DOHH2 (cell line): ENCODE measurements around the gene IGDCC3.

ENCODE experiments used
- EZH2phosphoT487 ChIP-seq: fragments of 200-600 bp; sonication (generic); IDR thresholded peaks from 2 replicates; pipeline ENCODE4 v1.6.1; 2017; ENCODE audit warnings: borderline replicate concordance, mild to moderate bottlenecking, antibody characterized with exemption, low read length, moderate library complexity, mixed read lengths
- TF ChIP-seq, protein P1 (sequence below): fragments of 200-600 bp; sonication (generic); IDR thresholded peaks from one replicate; pipeline ENCODE4 v1.5.1; 2014; ENCODE audit warnings: antibody characterized with exemption, mild to moderate bottlenecking, low read depth, low read length; ENCODE audit not compliant: poor library complexity, severe bottlenecking

DNA sequence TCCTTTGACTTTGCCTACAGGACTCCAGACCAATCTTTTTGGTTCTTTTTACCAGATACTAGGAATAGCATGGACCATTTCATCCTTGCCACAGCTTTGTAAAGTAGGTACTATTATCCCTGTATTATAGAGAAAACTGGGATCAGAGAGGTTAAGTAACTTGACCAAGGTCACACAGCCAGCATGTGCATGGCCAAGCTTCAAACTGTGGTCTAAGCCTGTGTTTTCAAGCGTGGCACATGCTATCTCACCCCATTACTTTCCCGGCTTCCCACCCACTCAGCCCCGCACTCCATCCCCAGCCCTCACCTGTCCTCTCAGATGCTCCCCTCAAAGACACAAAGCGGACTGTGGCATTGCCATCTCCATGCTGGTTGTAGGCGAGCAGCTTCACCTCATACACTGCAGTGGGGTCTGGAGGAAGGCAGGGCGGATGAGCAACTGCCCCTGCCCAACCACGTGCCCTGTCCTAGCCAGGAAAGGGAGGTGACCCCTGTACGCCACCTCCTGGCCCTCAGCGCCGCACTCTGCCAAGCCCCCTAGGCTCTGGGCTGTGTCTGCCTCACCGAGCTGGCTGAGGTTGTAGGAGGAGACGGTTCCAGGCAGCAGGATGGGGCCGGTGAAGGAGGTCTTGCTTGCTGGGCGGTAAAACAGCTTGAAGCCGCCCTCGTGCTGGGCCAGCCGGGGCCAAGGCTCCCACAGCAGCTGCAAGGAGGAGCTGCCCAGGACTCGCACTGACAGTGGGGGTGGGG lies 47.6 kb downstream of the IGDCC3 start:
- TF ChIP-seq, protein P1, sequence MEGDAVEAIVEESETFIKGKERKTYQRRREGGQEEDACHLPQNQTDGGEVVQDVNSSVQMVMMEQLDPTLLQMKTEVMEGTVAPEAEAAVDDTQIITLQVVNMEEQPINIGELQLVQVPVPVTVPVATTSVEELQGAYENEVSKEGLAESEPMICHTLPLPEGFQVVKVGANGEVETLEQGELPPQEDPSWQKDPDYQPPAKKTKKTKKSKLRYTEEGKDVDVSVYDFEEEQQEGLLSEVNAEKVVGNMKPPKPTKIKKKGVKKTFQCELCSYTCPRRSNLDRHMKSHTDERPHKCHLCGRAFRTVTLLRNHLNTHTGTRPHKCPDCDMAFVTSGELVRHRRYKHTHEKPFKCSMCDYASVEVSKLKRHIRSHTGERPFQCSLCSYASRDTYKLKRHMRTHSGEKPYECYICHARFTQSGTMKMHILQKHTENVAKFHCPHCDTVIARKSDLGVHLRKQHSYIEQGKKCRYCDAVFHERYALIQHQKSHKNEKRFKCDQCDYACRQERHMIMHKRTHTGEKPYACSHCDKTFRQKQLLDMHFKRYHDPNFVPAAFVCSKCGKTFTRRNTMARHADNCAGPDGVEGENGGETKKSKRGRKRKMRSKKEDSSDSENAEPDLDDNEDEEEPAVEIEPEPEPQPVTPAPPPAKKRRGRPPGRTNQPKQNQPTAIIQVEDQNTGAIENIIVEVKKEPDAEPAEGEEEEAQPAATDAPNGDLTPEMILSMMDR: no peak
- TF ChIP-seq EZH2phosphoT487: no peak
